ENCODE data around the gene C19orf67. TPM values are rescaled to one million over a fixed set of nuclear protein-coding genes. Genes with fewer than 3 reads are reported as not detected.

The C19orf67 gene
- total RNA-seq, 1 experiment from 2014 or later = 0.28 TPM

- Histone ChIP-seq H3K36me3 (ENCODE audit: control insufficient read depth, insufficient read depth, low read length) (no peaks in the 10 kb centered on the region), H3K27me3 (ENCODE audit: control insufficient read depth, insufficient read depth, low read length) (no peaks in the 10 kb centered on the region), H3K4me3 (ENCODE audit: low read depth in 2 of 2, low read length in 2 of 2) (no peak overlapping the region), H3K27ac (ENCODE audit: low read length) (no peak overlapping the region), H3K4me1 (ENCODE audit: control insufficient read depth, insufficient read depth, low read length) (no peaks in the 10 kb centered on the region), H3K9me3 (ENCODE audit: control insufficient read depth, insufficient read depth, low read depth, low read length) (no peaks in the 10 kb centered on the region)
- DNase-seq (ENCODE audit: low read depth, low spot score) (no peak), ATAC-seq (no peak)
- in situ Hi-C loops (cut with HindIII; ENCODE audit: low pct_unique_long_range_greater_than_20kb, low sequenced_read_pairs) (no loop called here), intact Hi-C loops (cut with micrococcal nuclease; ENCODE audit: unreplicated experiment) (no loop called here)
- POLR2A ChIA-PET = no interaction called here
- no peak for TF ChIP-seq REST (IDR thresholded peaks at IDR 0.05; ENCODE audit: insufficient read depth in 1 of 2, low read depth in 2 of 2, low read length in 1 of 2)
- no peak for TF ChIP-seq CTCF (IDR thresholded peaks at IDR 0.05)
- no peak for TF ChIP-seq SIN3A (IDR thresholded peaks at IDR 0.05; ENCODE audit: borderline replicate concordance, insufficient read depth, low read depth, low read length)
- TF ChIP-seq TCF7L2 (IDR thresholded peaks at IDR 0.05; ENCODE audit: low read depth, low read length) = no peak
- no peak for TF ChIP-seq POLR2AphosphoS5 (IDR thresholded peaks at IDR 0.05; ENCODE audit: low read depth, low read length)
- BruUV-seq (replicated peaks) = no TSS peak
- CTCF ChIA-PET = no interaction called here
These were observed 15.5 kb upstream of the C19orf67 start for GRCh38 chr19:14101003-14101545.

GRCh38 chr19:14097532-14098151, 12.1 kb upstream of the C19orf67 start:
- no peak overlapping the region for H3K27ac ChIP-seq (ENCODE audit: low read length)
- CTCF ChIA-PET = no interaction called here
- no TSS peak for BruUV-seq (replicated peaks)
- POLR2A ChIA-PET = no interaction called here
- no peaks in the 10 kb centered on the region for H3K4me1 ChIP-seq (ENCODE audit: control insufficient read depth, insufficient read depth, low read length)
- no peak overlapping the region for H3K4me3 ChIP-seq (ENCODE audit: low read depth in 2 of 2, low read length in 2 of 2)
- ATAC-seq (no peak), DNase-seq (ENCODE audit: low read depth, low spot score) (no peak)
- TF ChIP-seq REST (IDR thresholded peaks at IDR 0.05; ENCODE audit: insufficient read depth in 1 of 2, low read depth in 2 of 2, low read length in 1 of 2) (no peak), CTCF (IDR thresholded peaks at IDR 0.05) (no peak; the same call in 1 of the 2 replicates), TCF7L2 (IDR thresholded peaks at IDR 0.05; ENCODE audit: low read depth, low read length) (no peak), POLR2AphosphoS5 (IDR thresholded peaks at IDR 0.05; ENCODE audit: low read depth, low read length) (no peak), SIN3A (IDR thresholded peaks at IDR 0.05; ENCODE audit: borderline replicate concordance, insufficient read depth, low read depth, low read length) (no peak)
- in situ Hi-C loops (cut with HindIII; ENCODE audit: low pct_unique_long_range_greater_than_20kb, low sequenced_read_pairs) = no loop called here
- no peaks in the 10 kb centered on the region for H3K36me3 ChIP-seq (ENCODE audit: control insufficient read depth, insufficient read depth, low read length)
- intact Hi-C loops (cut with micrococcal nuclease; ENCODE audit: unreplicated experiment) = no loop called here
- H3K9me3 ChIP-seq (ENCODE audit: control insufficient read depth, insufficient read depth, low read depth, low read length) = peaks cover 3% of the 10 kb centered on the region; the same call in 1 of the 2 replicates
- H3K27me3 ChIP-seq (ENCODE audit: control insufficient read depth, insufficient read depth, low read length) = no peaks in the 10 kb centered on the region

All from Panc1 (cell line).